GM18909 (cell line): ENCODE results near the gene CADM4.
"Not testable (repeated sequence)": the region's sequence is repeated elsewhere in the genome, so short reads cannot be mapped to it uniquely, and the experiment has no call there.

Source experiments
- ATAC-seq: cut with Tn5 transposase; IDR thresholded peaks from one replicate; pipeline ENCODE4 v1.9.1; 2021; ENCODE audit warnings: mild to moderate bottlenecking; ENCODE audit not compliant: unreplicated experiment, poor library complexity

The CADM4 gene

GRCh38 chr19:43612374-43612773 is 27.3 kb downstream of the CADM4 start:
- no peak for ATAC-seq

GRCh38 chr19:43611788-43612187 is 27.9 kb downstream of the CADM4 start, which contains the start of gene SRRM5:
Gene SRRM5 (plus strand): TSS chr19:43612088. CDS start chr19:43612122, 34 bp downstream.
- no peak for ATAC-seq

GRCh38 chr19:43610493-43610892 is 29.2 kb downstream of the CADM4 start:
- no peak for ATAC-seq

GRCh38 chr19:43609872-43610271 is 29.8 kb downstream of the CADM4 start:
- ATAC-seq: no peak

- no peak for ATAC-seq
These were observed 32.1 kb downstream of the CADM4 start for GRCh38 chr19:43607238-43608205.

GRCh38 chr19:43606569-43607229 is 33.0 kb downstream of the CADM4 start:
- no peak for ATAC-seq

GRCh38 chr19:43605875-43606568 is 33.6 kb downstream of the CADM4 start:
- no peak for ATAC-seq

- ATAC-seq: not testable (repeated sequence)
These were observed 39.3 kb downstream of the CADM4 start for GRCh38 chr19:43600326-43600725.

GRCh38 chr19:43599635-43600295 is 39.9 kb downstream of the CADM4 start:
- no peak for ATAC-seq

GRCh38 chr19:43598445-43599240 is 41.0 kb downstream of the CADM4 start:
- no peak for ATAC-seq

GRCh38 chr19:43597876-43598275 is 41.8 kb downstream of the CADM4 start:
- ATAC-seq: no peak

GRCh38 chr19:43596842-43597461 is 42.7 kb downstream of the CADM4 start:
- ATAC-seq: no peak

GRCh38 chr19:43595999-43596841 is 43.4 kb downstream of the CADM4 start, which contains the start of the genes IRGQ and ZNF576:
Gene IRGQ (minus strand): TSS chr19:43596134. CDS start chr19:43595338, 796 bp downstream.
Gene ZNF576 (plus strand): TSS chr19:43596595. CDS start chr19:43597109, 514 bp downstream.
- peak; percentile 84 for ATAC-seq

- ATAC-seq: peak; percentile 7
These were observed 44.0 kb downstream of the CADM4 start for GRCh38 chr19:43595605-43595998.

GRCh38 chr19:43594710-43595604 is 44.7 kb downstream of the CADM4 start:
- ATAC-seq: peak; percentile 24

- ATAC-seq: no peak
These were observed 45.5 kb downstream of the CADM4 start for GRCh38 chr19:43594081-43594697.
